NCI-H510A treated with DMSO at 0.1 percent for 48 hours (cell line): ENCODE measurements around the gene MVB12A.

ENCODE experiments used
- DNase-seq: peaks from one replicate; lab custom pipeline; 2025; lab: John Stamatoyannopoulos, UW

MVB12A gene

DNA sequence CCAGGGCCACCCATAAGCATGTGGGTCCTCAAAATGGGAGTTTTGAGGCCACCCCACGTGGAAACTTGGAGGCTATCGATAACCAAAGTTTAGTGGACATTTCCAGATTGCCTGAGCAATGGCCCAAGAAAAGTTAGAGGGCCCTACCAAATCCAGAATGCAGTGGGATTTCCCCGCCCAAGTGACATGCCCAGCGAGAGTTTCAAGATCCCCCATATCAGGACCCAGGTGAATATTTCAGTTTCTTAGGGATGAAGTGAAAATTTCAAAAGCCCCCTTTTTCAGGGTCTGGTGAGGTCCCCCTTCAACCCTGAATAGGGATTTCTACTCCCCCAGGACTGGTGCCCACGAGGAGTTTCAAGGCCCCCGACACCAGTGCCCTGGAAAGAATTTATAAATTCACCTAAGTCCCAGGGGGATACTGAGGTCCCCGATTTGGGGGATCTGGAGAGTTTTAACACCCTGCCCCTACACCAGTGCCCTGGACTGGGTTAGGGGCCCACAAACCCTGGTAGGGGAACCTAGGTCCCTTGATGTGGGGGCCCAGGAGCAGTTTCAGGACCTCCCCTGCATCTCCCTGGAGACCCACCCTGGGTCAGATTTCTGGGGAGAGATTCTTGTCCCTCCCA is 15.1 kb upstream of the MVB12A start:
- DNase-seq: no peak

DNA sequence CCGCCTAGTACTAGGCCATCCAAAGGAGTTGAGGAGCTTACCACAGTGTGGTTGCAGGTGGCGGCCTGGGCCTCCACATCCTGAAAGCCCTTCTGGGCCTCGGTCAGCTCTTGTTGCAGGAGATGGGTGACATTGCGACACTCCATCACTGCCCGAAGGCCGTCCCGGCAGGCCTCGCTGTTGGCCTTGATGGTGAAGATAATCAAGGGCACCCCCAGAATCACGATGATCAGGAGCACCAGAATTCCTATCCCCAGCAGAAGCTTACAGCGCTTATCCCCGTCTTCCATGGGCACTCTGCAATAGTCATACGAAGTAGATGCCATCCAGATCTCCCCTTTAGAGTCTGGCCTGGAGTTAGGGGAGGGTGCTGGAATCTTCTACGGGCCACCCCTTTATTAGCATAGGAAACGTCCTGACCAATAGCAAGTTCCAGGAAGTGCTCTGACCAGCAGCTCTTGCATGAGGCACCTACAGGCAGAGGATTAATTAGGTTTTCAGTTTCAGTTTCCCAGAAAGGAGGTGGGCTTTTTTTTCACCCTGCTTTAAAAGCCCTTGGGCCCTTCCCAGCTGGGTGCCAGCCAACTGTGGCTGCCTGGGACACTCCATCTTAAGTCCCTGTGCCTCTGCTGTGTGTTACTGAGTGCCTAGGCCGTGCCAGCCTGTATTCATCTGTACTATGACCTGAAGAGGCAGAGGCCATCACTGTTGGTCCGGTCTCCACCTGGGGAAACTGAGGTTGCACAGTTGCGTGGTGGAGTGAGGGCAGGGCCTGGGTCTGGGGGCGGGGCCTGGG is 14.4 kb upstream of the MVB12A start, which contains the start of gene BST2:
TSS of gene BST2 (minus strand) at position 381 of the 796 bp plus-strand sequence. CDS start at position 326, 55 bp downstream.
- no peak for DNase-seq

DNA sequence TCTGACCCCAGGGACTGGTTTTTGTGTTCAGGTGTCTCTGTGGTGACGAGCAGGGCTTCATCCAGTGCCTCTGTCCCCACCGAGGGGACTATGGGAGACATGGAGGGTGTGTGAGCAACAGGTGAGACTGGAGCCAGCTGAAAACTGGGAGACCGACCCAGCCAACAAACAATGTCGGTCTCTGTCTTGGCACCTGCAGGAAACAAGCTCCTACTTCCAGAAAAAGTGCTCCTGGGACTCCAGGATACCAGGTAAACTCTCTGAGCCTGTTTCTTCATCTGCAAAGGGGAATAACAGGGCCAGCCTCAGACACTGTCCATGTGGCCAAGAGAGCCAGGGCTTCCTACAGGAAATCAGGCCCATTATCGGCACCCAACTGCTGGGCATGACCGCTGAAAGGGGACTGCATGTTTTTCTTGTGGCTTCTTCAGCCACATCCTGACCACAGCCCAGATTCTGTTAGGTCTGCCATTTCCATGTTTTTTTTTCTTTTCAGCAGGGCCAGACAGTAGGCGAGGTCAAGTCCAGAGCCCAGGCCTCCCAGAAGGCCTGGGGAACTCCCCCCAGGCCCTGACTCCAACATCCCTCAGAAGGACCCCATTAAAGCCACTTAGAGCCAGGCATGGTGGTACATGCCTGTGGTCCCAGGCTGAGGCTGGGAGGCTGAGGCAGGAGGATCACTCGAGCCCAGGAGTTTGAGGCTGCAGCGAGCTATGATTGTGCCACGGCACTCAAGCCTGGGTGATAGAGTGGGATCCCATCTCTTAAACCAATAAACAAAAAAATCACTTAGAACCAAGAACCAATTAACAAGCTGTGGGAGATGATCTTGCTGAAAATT is 13.6 kb upstream of the MVB12A start:
- no peak for DNase-seq

DNA sequence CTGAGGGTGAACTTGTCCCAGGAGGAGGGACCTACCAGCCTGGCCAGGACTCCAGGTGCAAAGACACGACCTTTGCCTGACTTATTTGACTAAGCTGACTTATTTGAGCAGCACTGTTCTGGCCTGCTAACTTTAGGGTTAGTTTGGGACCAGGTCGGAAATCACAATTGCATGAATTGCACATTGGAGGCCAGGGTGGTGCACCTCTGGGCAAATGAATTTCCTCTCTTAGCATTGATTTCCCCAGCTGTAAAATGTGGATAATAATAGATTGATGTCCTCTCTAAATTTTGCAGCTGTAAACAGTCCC is 13.0 kb upstream of the MVB12A start:
- no peak for DNase-seq

DNA sequence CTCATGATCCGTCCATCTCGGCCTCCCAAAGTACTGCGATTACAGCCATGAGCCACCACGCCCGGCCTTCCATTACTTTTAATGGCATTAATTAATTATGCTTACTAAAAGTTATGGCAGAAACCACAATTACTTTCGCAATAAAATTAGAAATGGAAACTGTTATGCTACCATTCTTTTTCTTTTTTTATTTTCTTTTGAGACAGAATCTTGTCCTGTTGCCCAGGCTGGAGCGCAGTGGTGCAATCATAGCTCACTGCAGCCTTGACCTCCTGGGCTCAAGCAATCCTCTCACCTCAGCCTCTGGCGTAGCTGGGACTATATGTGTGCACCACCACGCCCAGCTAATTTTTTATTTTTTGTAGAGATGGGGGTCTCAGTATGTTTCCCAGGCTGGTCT is 9.9 kb upstream of the MVB12A start:
- no peak for DNase-seq

DNA sequence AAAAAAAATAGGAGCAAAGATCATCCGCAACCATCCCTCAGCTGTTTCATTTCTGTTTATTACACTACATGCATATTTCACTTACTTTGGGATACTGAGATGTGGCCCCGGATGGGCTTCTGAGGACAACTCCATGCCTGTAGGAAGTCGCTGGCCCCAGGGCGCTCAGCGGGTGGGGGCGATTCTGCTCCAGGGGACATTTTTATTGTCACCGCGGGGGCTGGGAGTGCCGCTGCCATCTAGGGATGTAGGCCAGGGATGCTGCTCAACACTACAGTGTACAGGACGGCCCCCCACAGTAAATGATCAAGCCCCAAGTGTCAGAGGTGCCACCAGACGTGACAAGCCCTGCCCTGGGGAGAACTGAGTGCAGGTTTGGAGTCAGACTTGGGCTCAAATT is 8.0 kb upstream of the MVB12A start:
- no peak for DNase-seq

DNA sequence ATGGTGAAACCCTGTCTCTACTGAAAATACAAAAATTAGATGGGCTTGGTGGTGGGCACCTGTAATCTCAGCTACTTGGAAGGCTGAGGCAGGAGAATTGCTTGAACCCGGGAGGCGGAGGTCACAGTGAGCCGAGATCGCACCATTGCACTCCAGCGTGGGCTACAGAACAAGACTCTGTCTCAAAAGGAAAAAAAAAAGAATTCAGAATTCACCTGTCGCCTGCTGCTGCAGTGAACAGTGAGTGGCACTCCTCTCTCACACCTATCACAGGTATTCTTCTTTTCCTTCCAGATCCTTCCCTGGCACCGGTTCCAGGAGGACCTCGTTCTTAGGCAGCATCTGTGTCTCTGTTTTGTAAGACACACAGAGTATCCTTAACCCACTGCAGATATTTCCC is 5.8 kb upstream of the MVB12A start:
- DNase-seq: no peak

DNA sequence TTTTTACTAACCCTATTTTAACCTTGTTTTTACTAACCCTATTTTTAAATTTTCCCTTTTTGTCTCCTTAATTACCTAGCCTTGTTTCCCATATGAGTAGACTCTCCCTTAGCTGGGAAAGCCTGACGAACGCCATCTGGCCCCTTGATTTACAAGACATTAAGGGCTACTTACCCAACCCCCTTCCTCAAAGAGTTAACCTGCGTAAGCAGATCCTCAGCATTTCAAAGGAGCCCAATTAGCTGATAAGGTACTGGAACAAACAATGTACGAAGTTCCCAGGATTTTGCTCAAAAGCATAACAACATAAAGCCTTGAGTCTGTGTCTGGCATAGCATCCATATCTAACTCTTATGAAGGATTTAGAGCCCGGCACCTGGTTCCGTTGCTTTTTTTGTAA is 4.7 kb upstream of the MVB12A start:
- no peak for DNase-seq

DNA sequence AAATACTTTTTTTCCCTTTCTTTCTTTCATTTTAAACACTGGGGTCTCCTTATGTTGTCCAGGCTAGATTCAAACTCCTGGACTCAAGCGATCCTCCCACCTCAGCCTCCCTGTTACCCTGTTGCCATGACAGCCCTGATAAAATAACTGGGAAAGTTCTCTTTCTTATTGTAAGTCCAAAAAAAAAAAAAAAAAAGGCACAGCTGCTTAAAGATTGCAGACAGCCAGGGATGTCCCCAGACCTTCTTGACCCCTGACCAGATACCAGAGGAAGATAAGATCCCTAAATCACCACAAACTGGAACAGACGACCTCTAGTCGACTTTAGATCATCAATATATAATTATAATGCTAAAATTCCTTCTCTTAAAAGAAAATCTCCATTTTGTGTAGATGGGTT is 1.1 kb upstream of the MVB12A start:
- DNase-seq: no peak

DNA sequence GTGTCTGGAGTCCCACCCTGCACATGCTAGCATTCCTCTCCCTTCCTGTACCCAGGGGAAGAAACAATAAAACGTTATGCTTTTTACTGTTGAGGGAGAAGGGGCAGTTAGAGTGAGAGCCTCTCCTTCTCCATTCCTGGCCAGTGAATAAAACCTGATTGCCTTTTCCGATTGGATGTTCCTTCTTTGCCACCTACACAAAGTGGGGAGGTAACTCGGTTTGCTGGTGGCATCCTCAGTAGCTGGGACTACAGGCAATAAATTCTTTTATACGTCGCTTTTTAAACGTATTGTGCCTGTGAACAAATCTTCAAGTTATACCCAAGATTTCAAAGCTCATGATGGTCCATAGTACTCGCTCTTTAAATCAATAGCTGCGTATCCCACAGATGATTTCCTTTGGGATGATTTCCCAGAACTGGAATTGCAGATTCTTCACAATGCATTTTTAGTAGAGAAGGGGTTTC is 660 bp upstream of the MVB12A start:
- DNase-seq: no peak

DNA sequence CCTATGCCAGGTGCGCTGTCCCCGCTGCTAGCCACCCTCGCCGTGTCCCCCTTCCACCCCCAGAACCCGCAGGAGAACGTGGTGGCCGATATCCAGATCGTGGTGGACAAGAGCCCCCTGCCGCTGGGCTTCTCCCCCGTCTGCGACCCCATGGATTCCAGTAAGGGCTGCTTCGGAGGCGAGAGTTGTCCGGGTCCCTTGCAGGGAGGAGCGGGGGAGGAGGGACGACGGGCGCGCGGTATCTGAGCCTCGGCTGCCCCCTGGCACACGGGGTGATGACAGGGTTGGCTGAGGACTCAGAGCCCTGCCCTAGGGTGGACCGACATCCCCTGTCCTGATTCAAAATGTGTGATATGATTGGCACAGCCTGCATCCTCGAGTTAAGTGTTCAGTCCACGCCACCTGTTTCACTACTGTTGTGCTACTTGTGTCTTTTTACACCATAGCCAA is 653 bp downstream of the MVB12A start:
- peak; percentile 21 for DNase-seq

DNA sequence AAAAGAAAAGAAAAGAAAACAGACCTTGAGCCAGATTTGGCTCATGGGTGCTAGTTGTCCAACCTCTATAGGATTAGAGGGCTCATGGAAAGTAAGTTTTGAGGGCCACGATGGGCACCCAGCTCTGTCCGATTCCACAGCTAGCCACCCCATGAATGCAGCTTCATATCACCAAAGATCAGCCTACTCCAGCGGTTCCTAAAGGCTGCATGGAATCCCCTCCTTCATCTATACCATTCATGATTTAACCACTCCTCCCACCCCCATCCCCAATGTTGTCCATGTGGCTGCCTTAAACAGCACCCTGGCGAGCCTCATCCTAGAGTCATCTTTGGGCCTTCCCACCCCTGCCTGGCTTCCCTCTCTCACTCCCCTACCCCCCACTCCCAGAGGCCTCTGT is 2.1 kb downstream of the MVB12A start:
- DNase-seq: no peak

DNA sequence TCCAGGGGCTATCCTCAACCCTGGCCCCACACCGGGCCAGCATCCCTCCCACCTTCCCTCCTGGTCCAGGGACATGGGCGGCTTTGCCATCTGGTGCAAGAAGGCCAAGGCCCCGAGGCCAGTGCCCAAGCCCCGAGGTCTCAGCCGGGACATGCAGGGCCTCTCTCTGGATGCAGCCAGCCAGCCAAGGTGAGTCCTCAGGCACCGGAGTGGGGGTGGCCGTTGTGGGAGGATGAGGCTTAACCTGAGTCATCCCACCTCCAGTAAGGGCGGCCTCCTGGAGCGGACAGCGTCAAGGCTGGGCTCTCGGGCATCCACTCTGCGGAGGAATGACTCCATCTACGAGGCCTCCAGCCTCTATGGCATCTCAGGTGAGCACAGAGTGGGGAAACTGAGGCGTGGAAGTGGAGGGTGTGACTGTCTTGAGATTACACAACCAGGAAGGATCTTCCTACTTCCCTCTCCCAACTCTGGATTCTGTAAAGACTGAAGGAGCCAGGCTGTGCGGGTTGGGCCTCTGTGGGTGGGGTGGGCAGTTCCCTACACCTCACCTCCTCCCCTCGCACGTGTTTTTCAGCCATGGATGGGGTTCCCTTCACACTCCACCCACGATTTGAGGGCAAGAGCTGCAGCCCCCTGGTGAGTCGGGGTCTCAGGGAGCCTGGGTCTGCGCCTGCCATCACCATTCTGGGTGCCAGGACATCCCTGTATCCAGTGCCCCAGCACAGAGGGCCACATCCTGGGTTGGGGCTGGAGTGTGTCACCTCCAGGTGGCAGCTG is 3.8 kb downstream of the MVB12A start:
- no peak for DNase-seq

DNA sequence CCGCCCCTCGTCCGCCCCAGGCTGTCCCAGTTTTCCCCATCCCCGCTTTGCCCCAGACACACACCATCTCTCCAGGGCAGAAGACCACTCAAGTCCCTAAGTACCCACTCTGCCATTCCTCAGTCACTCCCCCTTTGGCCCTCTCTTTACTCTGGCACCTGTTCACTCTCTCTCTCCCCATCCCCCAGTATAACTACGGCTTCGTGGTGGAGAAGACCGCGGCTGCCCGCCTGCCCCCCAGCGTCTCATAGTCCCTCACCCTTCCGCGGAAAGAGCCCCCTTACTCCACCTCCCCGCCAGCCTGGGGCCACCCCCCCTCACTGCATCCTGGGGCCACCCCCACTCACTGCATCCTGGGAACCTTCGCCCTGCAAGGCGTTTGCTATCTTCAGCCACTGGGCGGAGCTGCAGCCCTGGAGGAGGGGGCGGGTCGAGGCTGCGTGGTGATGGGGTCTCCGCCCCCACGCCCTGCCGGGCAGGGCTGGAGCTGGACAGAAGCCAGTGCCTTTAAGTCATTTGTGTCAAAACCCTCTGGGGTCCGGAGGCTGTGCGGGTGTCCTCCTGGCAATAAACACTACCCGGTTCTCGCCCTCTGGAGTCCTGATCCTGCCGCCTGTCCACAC is 5.0 kb downstream of the MVB12A start:
- peak; percentile 38 for DNase-seq

DNA sequence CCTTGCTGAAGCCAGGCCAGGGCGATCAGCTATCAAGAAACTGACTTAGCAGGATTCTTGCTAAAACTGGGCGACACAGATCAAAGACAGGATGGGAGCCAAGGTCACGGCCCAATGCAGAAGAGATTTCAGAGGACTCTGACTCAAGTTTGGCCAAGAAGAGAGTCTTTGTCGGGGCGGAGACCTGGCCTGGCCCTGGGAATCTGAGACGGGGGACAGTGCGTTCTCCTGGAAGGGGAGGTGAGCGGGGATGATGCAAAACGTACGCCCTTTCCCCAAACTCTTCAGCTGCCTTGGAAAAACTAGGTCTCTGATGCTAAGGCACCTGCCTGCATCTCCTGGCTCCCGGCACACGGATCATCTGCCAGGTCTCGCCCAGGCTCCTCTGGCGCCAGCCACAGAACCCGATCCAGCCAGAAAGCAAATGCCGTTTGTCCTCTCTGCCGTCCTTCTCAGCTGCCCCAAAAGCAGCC is 9.8 kb downstream of the MVB12A start:
- no peak for DNase-seq

DNA sequence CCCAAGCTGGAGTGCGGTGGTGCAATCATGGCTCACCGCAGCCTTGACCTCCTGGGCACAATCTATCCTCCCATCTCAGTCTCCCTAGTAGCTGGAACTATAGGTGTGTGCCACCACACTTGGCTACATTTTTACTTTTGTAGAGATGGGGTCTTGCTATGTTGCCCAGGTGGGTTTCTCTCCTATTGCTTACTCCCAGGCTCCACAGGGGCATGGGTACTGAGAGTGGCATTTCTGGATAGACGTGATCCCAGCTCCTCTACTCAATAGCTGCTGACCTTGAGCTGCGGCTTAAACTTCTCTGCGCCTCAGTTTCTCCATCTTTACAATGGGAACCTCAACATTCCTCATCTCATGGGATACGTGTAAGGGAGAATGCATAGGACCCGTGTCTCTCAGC is 11.6 kb downstream of the MVB12A start:
- DNase-seq: no peak

DNA sequence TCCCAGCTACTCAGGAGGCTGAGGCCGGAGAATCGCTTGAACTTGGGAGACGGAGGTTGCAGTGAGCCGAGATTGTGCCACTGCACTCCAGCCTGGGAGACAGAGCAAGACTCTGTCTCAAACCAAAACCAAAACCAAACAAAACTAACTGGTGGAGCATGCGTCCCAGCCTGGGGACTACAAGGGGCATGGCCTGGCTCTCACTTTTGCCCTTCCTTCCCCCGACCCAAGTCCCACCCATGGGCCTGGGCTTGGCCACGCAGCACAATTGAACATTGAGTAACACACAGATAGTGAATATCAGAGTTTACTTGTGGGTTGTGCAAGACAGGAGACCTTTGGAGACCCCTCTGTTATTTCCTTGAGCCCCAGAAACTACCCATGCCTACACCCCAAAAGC is 15.4 kb downstream of the MVB12A start:
- DNase-seq: no peak

DNA sequence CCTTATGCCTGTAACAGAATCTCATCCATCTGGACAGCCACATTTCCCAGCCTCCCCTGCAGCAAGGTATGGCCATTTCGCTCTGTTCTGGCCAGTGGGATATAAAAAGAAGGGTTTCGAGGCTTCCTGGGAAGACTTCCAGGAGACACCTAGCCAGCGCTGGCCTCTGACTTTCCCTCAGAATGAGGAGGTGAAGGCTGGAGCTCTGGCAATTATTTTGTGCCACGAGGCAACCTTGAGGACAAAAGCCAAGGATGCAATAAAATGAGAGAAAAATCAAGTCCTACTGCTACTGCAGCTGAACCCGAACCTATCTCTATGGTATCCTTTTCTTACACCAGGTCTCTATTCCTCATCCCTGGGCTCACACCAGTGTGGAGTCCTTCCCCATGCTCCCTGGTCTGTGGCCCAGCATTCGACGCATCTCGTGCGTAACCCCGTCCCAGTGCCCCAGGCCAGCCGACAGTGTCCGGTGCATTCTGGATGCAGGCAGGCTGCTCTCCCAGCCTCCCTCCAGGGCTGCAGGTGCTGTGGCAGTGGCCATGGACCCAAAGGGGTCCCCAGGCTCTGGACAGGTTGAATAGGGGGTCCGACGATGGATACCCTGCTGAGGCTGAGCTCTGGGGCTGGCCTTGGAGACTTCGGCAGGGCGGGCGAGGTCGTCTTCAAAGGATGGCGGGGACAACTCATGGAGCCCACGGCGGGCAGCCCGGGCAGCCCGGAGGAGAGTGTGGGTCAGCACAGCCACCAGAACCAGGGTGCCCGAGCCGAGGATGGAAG is 16.4 kb downstream of the MVB12A start:
- DNase-seq: no peak

DNA sequence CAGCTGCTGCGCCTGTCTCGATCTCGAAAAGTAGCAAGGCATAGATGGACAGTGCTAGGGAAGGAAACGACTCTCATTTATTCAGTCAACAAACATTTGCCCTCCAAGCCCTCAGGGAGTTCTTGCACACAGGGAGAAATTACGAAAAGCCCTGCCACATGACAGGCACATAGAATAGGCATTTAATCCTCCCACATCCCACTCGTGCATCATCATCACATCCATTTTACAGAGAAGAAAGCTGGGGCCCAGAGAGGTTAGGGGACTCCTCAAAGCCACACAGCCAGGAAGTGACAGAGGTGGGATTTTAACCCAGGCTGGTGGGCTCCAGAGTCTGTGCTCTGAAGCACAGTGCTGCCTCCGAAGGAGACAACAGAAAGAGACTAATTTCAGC is 17.0 kb downstream of the MVB12A start:
- DNase-seq: no peak

DNA sequence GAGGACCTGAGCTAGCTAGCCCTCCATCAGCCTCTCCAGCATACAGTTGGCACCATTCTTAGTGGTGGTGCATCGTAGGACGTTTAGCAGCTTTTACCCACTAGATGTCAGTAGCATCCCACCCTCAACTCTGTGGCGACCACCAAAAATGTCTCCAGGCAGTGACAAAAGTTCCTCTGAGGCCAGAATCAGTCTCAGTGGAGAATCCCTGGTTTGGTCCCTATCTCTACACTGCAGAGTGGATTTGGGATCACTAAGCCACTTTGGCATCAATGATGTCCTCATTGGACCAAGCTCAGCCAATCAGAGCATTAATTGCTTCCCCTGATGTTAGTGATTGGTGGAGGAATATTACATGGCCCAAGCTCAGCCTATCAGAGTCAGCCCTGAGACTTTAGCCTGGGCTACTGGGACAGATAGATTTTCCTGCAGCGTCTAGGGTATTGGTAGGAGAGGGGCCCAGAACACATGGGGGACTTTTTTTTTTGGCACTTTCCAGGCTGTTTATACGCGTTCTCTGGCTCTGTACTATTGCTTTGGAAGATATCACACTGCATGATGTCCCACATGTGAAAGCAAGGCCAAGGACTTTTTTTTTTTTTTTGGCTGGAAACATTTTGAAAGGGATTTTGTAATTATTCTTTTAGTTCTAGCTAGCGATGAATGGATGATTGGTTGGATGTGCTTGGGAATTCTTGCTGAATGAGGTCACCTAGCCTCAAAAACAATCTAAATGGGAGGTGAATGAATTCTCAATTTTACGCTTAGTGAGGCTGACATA is 21.6 kb downstream of the MVB12A start:
- DNase-seq: no peak
